GM19455 (cell line): ENCODE measurements around the gene VPS37B.
"Not testable (repeated sequence)": the region's sequence is repeated elsewhere in the genome, so short reads cannot be mapped to it uniquely, and the experiment has no call there.

ENCODE experiments used
- ATAC-seq: cut with Tn5 transposase; IDR thresholded peaks from one replicate; pipeline ENCODE4 v1.9.1; 2021; ENCODE audit not compliant: unreplicated experiment

VPS37B gene, protein sequence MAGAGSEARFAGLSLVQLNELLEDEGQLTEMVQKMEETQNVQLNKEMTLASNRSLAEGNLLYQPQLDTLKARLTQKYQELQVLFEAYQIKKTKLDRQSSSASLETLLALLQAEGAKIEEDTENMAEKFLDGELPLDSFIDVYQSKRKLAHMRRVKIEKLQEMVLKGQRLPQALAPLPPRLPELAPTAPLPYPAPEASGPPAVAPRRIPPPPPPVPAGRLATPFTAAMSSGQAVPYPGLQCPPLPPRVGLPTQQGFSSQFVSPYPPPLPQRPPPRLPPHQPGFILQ

DNA sequence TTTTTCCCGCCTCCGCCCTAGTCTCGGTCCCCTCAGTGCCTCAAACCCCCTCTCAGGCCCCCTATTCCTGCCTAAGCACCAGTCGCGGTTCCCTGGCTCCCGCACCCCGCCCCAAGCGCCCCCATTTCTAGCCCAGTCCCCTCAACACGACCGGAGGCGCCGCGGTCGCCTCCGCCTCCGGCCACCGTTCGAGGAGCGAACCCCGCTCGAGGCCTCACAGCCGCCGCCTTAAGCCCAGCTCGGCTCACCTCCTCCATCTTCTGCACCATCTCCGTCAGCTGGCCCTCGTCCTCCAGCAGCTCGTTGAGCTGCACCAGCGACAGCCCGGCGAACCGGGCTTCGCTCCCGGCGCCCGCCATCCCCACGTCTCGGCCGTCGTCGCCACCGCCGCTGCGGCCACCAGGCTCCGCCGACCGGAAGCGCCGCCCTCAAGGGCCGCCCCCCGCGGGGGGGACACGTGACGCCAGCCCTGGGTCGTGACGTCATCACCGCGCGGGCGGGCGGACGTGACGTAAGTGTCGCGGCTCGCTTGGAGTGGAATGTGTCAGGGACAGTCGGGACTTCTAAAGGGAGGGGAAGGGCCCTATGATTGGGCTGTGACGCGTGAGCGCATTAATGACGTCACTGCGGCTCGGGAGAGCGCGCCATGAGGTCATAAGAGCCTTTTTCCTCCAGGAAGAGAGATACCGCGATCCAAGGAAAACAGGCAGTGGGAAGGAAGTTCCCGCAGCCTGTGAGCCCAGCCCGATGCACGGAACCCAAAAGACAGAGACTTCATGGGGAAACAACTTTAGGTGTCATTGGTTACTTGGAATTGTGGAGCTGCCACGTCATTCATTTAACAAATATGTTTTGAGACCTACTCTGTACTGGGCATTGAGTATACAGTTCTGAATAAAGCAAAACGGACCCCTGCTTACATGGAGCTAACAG lies at the start of gene VPS37B:
Gene VPS37B (minus strand): TSS at position 421 of the 933 bp plus-strand sequence. CDS start 62 bp downstream, at position 359.
- ATAC-seq = no peak

DNA sequence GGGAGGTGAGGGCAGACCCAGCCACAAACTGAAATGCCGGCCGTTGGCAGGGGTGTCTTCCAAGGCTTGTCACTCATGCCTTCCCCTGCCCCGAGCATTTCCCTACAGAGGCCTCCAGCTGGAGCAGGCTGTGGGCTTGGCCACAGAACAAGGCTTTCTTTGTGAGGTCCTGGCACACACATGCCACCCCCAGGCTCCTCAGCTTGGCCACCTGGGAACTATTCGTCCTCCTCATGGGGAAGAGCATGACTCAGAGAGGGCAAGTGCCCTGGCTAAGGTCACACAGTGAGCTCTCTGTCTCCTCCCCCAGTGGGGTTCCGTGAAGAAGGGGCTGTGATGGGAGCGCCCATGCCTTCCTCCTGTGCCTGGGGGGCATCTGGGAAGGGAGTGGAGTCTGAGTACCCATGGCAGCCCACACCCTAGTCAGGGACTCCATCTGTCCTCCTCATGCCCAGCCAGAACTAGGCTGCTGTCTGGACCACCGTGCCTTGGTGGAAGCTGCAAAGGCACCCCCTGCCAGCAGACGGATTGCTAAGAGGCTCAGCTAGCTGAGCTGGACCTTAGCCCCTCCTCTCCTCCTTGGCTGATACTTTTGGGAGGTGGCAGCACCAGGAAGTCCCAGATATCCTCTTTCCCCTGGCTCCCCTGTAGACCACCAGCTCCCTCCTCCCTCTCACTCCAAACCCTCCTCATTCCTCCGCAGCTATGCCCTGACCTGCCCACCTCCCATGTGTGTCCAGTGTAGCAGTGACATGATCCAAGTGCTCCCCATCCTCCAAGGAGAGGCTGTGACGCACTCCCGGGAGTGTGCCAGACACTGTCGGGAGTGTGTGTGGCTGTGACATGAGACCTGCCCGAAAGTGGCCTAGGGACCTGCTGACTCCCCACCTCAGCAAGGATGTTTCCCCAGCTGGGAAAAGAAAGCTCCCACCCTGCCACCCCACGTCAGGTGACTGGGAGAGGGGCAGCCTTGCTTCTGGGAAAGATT lies 49.0 kb upstream of the VPS37B start:
- no peak for ATAC-seq

DNA sequence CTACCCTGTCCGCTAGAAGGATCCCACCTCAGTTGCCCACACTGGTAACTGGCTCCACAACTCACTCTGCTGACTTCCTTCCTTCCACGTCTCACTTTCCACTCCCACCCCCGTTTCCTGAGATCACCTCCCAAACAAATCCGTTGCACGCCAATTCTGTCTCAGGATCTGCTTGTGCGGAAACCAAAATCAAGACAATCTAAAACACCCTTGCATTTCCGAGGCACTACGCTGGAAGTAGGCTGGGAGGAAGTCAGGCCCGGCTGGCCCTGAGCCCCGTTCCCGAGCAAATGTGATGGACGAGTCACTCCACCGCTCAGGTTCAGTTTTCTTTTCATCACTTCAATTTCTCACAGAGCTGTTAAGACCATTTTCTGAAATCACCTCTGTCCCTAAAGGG lies 47.3 kb upstream of the VPS37B start:
- no peak for ATAC-seq

DNA sequence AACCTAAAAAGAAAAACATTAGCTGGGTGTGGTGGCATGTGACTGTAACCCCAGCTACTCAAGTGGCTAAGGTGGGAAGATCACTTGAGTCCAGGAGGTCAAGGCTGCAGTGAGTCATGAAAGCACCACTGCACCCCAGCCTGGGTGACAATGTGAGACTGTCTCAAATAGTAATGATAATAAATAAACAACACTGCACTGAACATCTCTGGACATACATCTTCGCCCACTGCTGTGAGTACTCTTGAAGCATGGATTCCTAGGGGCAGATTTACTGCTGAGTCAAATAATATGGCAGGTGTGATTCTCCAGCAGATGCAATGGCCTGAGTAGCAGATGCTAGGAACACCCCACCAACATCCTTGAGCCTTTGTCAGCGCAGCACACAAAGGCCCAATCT lies 46.7 kb upstream of the VPS37B start:
- ATAC-seq = no peak

DNA sequence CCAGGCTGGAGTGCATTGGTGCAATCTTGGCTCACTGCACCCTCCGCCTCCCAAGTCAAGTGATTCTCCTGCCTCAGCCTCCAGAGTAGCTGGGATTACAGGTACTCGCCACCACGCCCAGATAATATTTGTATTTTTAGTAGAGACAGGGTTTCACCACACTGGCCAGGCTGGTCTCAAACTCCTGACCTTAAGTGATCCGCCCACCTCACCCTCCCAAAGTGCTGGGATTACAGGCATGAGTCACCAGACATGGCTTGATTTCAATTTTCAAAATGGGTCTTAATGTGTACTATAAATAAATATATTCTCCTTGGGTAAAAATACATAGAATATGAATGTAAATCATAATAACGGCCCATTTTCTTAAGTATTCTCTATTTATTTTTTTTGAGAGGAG lies 45.4 kb upstream of the VPS37B start:
- ATAC-seq = not testable (repeated sequence)

DNA sequence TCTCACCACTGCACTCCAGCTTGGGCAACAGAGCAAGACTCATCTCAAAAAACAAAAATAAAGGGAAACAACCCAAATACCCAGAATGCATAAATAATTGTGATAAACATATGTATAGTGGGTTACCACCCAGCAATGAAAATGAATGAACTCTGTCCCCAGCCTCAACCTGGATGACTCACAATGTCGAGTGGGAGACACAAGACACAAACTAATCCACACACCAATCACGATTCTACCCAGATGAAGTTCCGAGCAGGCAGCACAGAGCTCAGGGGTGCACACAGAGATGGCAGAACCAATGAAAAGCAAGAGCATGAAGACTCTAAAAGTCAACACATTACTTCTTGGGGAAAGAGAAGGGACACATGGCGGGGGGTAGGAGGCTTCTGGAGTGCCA lies 43.2 kb upstream of the VPS37B start:
- no peak for ATAC-seq

DNA sequence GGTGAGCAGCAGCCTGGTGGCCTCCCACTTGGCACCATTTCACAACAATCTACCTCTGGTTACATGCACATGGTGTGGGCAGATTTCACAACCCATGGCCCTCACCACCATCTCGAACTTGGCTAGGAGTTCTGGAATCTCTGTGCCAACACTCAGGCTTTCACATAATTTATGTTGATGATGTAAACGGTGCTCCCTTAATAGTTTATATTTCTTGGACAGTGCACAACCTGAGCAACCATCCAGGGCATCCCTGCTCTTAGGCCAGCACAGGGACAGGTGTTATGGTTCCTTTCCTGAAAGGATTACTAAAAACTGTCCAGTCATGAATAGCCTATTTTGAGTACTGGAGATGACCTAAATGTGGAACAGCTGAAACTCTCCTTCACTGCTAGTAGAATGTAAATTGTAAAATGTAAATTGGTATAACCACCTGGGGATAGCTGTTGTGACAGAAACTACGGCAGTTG lies 41.7 kb upstream of the VPS37B start:
- no peak for ATAC-seq

DNA sequence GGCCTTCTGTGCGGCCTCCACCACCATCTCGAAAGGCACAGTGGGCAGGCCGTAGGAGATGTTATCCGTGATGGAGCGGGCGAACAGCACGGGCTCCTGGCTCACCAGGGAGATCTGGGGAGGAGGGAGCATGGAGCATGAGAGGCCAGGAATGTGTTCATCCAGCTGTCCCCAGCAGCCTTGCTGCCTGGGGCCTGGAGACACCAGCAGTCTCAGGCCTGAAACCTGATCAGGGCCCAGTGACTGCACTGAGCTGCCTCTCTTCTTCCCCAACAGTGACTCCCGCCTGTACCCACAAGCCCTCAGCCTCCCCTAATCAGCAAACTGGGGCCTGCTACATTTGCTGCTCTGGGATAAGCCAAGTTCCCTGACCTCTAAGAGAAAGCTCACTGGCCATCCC lies 39.4 kb upstream of the VPS37B start:
- ATAC-seq = no peak

DNA sequence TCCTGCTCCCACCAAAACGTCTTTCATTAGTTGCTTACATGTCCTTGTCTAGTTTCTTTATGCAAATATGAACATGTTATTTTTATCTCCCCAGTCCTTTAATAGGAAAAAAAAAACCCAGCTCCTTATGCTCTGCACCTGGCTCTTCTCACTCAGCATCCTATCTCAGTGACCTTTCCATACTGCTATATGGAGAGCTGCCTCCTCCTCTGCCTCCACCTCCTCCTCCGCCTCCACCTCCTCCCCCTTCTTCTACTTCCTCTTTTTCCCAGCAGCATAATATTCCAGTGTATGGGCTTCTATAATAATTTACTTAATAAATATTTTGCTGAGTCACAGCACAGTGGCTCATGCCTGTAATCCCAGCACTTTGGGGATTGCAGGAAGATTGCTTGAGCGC lies 38.8 kb upstream of the VPS37B start:
- ATAC-seq = no peak

DNA sequence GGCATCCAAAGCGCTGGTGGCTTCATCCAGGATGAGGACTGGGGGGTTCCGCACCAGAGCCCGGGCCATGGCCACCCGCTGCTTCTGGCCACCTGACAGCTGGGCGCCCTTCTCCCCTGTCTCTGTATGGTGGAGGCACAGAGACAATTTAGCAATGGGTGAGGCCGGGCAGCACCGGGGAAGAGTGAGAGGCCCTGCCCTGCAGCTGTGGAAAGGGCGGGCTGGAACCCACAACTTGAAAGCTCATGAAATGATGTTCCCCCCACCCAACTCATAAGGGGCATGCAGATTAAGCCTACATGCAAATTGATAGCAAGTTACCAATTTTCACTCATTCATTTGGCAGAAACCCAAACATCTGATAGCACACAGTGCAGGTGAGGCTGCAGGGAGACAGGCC lies 36.3 kb upstream of the VPS37B start:
- no peak for ATAC-seq

DNA sequence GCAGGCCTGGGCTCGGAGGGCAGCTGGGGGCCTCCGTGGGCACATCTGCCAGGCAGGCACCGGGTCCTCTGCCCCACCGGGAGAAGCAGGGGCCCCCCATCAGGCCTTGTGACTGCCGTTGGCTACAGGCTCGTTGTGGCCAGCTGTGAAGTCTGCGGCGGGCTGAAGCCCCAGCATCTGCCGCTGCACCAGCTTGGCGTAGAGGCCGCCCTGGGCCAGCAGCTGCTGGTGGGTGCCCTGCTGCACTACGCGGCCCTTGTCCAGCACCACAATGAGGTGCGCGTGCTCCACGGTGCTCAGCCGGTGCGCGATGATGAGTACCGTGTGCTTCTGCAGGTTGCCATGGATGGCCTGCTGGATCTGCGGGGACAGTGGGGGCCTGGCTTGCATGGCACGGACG lies 33.9 kb upstream of the VPS37B start:
- ATAC-seq = no peak

DNA sequence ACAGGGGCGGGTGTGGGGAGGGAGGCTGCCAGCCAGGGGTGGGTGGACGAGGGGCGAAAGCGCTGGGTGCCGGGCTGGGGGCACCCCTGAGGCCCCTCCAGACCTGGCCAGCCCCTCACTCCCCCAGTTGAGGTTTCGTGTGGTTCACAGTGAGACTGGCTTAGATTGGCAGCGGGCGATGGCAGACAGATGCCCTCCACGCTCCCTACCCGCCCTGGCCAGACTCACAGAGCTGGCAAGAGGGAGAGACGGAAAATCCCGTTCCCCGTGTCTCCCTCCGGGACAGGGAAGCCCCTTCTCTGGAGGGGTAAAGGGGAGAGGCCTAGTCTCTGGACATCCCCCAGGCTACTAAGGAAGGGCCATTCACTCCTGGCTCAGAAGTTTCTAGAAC lies 33.2 kb upstream of the VPS37B start:
- no peak for ATAC-seq

DNA sequence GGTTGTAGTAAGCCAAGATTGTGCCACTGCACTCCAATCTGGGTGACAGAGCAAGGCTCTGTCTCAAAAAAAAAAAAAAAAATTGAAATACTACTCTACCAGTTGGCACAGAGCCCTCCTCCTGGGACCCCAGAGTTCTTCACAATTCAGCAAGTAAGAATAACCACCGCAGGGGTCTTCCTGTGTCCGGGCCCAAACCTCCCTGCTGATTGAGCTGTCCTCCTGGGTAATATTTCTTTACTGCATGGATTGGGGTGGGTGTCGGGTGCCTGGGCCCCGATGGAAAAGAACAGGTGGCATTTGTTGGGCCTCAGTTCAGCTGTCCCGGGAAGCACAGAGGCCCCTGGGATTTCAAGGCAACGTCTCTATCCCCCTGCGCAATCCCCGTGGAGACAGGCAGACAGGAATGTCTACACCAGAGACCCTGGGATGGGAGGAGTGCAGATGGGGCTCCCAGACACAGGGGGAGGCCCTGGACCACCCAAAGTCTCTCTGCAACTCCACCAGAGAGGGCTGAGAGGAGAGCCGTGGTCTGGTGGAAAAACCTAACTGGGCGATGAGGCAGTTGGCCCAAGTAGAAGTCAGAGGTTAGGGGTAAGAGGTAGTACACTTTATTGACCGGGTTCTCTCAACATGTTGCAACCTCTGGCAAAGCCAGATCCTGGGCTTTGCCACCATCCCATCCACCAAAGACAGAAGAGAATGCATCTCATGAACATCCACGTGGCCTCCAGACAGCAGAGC lies 32.7 kb upstream of the VPS37B start:
- no peak for ATAC-seq

DNA sequence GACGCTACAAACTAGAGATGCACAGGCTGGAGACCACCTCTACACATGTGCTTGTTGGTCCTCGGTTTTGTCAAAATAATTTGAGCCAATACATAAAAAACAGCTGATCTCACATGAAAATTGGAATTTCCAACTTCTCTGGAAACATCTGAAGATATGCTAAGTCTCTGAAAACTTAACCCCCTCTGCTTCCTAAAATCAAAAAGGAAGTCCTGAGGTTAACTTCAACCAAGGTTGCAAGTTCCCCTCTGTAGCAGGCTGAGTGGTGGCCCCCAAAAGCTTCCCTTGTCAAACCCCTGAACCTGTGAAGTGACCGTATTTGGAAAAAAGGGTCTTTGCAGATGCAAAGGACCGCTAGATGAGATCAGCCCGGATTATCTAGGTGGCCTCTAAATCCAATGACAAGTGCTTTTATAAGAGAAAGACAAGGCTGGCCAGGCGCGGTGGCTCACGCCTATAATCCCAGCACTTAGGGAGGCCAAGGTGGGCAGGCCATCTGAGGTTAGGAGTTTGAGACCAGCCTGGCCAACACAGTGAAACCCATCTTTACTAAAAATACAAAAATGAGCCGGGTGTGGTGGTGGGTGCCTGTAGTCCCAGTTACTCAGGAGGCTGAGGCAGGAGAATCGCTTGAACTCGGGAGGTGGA lies 32.0 kb upstream of the VPS37B start:
- no peak for ATAC-seq

DNA sequence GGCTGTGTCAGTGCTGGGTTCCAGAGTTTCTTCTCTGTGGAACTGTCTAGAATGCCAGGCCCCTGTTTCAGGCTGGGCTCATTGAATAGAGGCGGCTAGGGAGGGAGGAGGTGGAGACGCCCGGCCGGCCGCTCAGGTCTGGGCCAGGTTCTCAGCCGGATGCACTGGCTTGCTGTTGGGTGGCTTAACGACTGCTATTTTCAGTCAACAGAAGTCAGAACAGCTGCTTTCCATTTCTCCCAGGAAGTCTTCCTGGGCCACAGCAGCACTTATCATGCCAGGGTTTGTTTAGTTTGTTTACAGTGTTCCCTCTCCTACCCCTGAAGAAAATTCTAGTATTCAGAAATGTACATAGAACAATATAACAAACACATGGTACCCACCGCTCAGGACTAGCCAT lies 26.0 kb upstream of the VPS37B start:
- ATAC-seq = no peak

DNA sequence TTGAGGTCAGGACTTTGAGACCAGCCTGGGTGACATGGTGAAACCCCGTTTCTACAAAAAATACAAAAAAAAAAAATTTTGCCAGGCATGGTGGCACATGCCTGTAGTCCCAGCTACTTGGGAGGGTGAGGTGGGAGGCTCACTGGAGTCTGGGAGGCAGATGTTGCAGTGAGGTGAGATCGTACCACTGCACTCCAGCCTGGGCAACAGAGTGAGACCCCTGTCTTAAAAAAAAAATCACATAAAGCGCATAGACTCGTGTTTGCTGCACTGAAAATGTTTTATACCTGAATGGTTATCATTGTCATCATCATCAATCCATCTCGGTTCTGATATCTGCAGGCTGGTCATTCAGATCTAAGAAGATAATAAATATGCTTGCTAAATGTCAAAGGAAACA lies 24.8 kb upstream of the VPS37B start:
- no peak for ATAC-seq

DNA sequence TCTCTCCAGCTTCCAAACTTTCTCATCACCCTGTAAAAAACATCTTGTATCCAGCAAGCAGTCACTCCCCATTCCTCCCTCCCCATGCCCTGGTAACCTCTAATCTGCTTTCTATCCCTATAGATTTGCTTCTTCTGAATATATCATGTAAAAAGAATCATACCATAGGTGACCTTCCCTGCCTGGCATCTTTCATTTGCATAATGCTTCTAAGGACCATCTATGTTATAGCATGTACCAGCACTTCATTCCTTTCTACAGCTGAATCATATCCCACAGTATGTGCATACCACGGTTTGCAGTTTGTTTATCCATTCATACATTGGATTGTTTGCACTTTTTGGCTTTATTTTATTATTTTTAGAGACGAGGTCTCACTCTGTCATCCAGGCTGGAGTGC lies 22.9 kb upstream of the VPS37B start:
- ATAC-seq = no peak

DNA sequence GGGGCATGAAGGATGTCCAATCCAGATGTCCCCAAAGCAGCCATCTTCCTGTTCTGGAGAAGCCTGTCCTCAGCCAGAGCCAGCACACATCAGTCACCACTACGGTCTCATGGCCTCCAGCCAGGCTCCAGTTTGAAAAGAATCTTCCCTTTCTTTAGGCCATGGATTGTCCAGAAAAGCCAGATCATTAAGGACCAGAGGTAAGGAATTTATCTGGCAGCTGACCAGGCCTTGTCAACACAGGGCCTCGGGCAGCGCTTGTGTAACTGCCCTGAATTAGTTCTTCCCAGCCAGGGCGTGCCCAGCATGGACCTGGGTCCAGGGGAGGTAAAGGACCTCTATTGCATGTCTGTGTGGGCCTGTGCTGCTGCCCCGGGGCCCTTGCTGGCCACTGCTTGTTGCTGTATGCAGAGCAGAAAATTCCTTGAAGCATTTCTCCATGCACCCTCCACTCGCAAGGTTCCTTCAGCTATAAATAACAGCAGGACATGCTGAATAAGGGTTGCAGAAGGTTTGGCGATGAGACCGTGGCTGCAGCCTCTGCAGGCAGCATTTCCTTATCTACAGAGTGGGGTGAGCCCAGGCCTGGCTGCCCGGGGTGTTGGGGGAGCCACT lies 21.7 kb upstream of the VPS37B start:
- no peak for ATAC-seq
